Gastroesophageal sphincter (tissue), 3 donors: ENCODE results near the gene PRKN.

ENCODE experiments used
- EP300 ChIP-seq: sonication (generic); formaldehyde crosslinking; IDR thresholded peaks from one replicate; pipeline ENCODE4 v1.6.1; 2017; ENCODE audit warnings: antibody characterized with exemption, mild to moderate bottlenecking
- POLR2A ChIP-seq, 2 donors: fragments of 450-650 bp; IDR thresholded peaks; one replicate each; pipeline ENCODE4 v1.6.1; 2017; ENCODE audit warnings: antibody characterized with exemption in 2 of 2, mild to moderate bottlenecking in 2 of 2, moderate library complexity in 1 of 2
- TF ChIP-seq, protein P1 (sequence below), 4 experiments: fragments of 200-600 bp in 2 of 4; fragments of 450-650 bp in 2 of 4; sonication (generic) in 1 of 4; IDR thresholded peaks; one replicate each; pipeline ENCODE4 v1.5.1; 2017 to 2019; ENCODE audit warnings: antibody characterized with exemption in 4 of 4, mild to moderate bottlenecking in 2 of 4, moderate library complexity in 2 of 4

DNA sequence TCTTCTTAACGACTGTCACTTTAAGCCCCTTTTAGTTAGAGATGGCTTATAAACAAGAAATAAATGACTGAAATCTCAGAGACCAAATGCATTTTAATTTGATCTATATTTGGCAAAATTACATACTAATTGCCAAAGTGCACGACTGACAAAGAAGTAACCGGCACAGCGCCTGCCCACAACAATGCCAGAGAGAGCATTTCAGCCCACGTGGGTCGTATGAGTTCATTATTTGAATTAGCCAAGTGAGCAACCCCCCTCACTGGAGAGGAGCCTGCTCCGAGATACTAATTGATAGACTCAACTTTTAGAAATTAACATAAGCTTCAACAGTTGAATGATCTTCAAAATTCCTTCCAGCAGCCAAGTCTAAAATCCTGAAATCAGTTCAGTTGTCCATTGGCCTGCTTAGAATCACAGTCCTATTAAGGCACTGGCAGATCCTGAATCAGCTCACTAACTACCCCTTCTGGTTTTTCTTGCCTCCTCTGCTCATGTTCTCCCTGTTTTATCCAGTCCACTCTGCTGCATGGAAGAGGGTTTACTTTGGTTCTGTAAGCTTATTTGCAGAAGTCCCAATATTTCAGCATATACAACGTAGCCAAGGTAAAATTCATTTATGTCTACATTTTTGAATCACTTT is 934.6 kb downstream of the PRKN start:
- TF ChIP-seq, protein P1, sequence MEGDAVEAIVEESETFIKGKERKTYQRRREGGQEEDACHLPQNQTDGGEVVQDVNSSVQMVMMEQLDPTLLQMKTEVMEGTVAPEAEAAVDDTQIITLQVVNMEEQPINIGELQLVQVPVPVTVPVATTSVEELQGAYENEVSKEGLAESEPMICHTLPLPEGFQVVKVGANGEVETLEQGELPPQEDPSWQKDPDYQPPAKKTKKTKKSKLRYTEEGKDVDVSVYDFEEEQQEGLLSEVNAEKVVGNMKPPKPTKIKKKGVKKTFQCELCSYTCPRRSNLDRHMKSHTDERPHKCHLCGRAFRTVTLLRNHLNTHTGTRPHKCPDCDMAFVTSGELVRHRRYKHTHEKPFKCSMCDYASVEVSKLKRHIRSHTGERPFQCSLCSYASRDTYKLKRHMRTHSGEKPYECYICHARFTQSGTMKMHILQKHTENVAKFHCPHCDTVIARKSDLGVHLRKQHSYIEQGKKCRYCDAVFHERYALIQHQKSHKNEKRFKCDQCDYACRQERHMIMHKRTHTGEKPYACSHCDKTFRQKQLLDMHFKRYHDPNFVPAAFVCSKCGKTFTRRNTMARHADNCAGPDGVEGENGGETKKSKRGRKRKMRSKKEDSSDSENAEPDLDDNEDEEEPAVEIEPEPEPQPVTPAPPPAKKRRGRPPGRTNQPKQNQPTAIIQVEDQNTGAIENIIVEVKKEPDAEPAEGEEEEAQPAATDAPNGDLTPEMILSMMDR (IDR thresholded peaks at IDR 0.05) = no peak
- TF ChIP-seq EP300 (no peak), POLR2A (IDR thresholded peaks at IDR 0.05) (no peak)
